HL-60 (cell line): ENCODE measurements around the gene FNIP1.

ENCODE experiments used
- DNase-seq, 2 experiments: peaks; one replicate each; pipeline ENCODE4 v3.0.0-alpha.2; 2010 to 2020; ENCODE audit warnings: low read depth in 1 of 2, low spot score in 1 of 2
- H3K27ac ChIP-seq: fragments of 250-450 bp; sonication (Bioruptor Pico); replicated peaks from 2 replicates; pipeline ENCODE4 v1.5.1; 2020; ENCODE audit warnings: mild to moderate bottlenecking, moderate library complexity
- H3K27me3 ChIP-seq: fragments of 250-450 bp; sonication (Bioruptor Pico); 2 replicates; pipeline ENCODE4 v1.5.1; 2021; ENCODE audit warnings: mild to moderate bottlenecking, moderate library complexity; ENCODE audit not compliant: insufficient read depth, poor library complexity, severe bottlenecking
- H3K4me3 ChIP-seq: replicated peaks from 2 replicates; pipeline ENCODE4 v1.5.1; 2011; ENCODE audit warnings: mild to moderate bottlenecking, control low read depth, low read length; ENCODE audit not compliant: insufficient read depth
- CTCF ChIP-seq: IDR thresholded peaks from one replicate; pipeline ENCODE4 v1.5.1; 2011; ENCODE audit warnings: low read length, control low read depth, inconsistent platforms; ENCODE audit not compliant: insufficient read depth
- GABPA ChIP-seq: IDR thresholded peaks from 2 replicates; pipeline ENCODE4 v1.6.1; 2012; ENCODE audit warnings: low read depth
- POLR2AphosphoS5 ChIP-seq: IDR thresholded peaks from 2 replicates; pipeline ENCODE4 v1.6.1; 2012; ENCODE audit warnings: low read depth
- SPI1 ChIP-seq: IDR thresholded peaks from 2 replicates; pipeline ENCODE4 v1.6.1; 2012; ENCODE audit warnings: low read depth, mild to moderate bottlenecking, borderline replicate concordance
- TF ChIP-seq, protein P1 (sequence below): IDR thresholded peaks from 2 replicates; pipeline ENCODE4 v1.6.1; 2012; ENCODE audit warnings: low read depth; ENCODE audit not compliant: insufficient replicate concordance

FNIP1 gene

DNA sequence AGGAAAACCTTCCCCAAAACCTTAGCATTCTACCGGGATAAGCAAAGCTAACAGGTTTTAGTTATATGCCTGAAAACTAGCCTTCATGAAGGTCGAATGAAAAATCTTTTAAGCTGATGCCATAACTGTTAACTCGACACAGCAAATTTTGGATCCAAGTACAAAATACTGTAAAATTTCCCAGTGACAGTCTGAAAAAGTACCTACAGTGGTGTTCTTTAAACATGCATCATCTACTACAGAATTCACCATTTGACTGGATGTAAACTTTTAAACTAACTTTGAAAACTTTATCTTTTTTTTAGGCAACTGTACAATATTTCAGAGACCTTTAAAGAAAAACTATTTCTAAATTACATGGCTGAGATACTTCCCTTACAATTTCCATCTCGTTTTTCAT, 162.6 kb downstream of the FNIP1 start:
- DNase-seq = no peak
- Histone ChIP-seq H3K27ac (peak overlapping the region; percentile 97), H3K27me3 (no peaks in the 10 kb centered on the region), H3K4me3 (peak overlapping the region; percentile 70)
- TF ChIP-seq POLR2AphosphoS5 (no peak), CTCF (no peak), GABPA (no peak), SPI1 (no peak)
- TF ChIP-seq, protein P1, sequence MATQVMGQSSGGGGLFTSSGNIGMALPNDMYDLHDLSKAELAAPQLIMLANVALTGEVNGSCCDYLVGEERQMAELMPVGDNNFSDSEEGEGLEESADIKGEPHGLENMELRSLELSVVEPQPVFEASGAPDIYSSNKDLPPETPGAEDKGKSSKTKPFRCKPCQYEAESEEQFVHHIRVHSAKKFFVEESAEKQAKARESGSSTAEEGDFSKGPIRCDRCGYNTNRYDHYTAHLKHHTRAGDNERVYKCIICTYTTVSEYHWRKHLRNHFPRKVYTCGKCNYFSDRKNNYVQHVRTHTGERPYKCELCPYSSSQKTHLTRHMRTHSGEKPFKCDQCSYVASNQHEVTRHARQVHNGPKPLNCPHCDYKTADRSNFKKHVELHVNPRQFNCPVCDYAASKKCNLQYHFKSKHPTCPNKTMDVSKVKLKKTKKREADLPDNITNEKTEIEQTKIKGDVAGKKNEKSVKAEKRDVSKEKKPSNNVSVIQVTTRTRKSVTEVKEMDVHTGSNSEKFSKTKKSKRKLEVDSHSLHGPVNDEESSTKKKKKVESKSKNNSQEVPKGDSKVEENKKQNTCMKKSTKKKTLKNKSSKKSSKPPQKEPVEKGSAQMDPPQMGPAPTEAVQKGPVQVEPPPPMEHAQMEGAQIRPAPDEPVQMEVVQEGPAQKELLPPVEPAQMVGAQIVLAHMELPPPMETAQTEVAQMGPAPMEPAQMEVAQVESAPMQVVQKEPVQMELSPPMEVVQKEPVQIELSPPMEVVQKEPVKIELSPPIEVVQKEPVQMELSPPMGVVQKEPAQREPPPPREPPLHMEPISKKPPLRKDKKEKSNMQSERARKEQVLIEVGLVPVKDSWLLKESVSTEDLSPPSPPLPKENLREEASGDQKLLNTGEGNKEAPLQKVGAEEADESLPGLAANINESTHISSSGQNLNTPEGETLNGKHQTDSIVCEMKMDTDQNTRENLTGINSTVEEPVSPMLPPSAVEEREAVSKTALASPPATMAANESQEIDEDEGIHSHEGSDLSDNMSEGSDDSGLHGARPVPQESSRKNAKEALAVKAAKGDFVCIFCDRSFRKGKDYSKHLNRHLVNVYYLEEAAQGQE = no peak

DNA sequence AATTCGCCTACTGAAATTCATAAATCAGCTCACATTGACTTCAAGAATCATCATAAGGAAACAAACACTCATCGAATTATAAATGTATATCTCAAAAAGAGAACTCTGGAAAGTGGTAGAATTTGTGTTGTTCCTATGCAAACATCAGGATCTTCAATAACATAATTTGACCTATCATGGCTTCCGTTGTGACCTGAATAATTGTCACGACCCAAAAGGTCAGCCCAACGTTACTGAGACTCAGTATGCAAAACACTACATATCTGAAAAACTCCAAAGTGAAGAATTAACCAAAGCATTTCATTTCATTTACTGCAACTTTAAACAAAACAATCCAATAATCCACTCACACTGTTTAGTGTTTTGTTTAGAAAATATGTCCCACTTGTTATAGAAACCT, 163.0 kb downstream of the FNIP1 start:
- Histone ChIP-seq H3K27me3 (no peaks in the 10 kb centered on the region), H3K27ac (peak overlapping the region; percentile 97), H3K4me3 (peak overlapping the region; percentile 70)
- no peak for TF ChIP-seq GABPA
- no peak for TF ChIP-seq SPI1
- no peak for TF ChIP-seq CTCF
- TF ChIP-seq, protein P1 = no peak
- TF ChIP-seq POLR2AphosphoS5 = no peak
- DNase-seq = no peak

DNA sequence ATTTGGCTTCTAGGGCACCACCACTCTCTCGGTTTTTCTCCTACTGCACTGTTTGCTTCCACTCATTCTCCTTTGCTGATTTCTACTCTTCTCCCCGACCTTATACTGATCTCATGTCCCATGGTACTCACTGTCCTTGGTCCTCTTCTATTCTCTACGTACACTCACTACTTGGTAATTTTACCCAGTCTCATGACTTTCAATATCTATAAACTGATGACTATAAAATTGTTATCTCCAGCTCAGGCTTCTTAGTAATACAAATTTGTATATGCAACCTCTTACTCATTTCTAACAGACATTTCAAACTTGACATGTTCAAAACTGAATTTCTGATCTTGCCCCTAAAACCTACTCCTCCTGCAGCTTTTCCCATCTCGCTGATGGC, 165.9 kb downstream of the FNIP1 start:
- no peak for TF ChIP-seq GABPA
- TF ChIP-seq POLR2AphosphoS5 = no peak
- TF ChIP-seq, protein P1 = no peak
- TF ChIP-seq CTCF = no peak
- TF ChIP-seq SPI1 = no peak
- no peak for DNase-seq
- H3K4me3 ChIP-seq = no peak overlapping the region
- H3K27ac ChIP-seq = no peak overlapping the region
- H3K27me3 ChIP-seq = no peaks in the 10 kb centered on the region
